ENCODE measurements around the gene TCF7L2.

The TCF7L2 gene

GRCh38 chr10:113128450-113129070 lies 178.5 kb downstream of the TCF7L2 start:
- DNase-seq = no peak

- no peak for DNase-seq
Measured at GRCh38 chr10:113129117-113129516, 179.1 kb downstream of the TCF7L2 start.

GRCh38 chr10:113130014-113130641 lies 180.1 kb downstream of the TCF7L2 start:
- DNase-seq = no peak

- no peak for DNase-seq
Measured at GRCh38 chr10:113131613-113132261, 181.7 kb downstream of the TCF7L2 start.

- DNase-seq = no peak
Measured at GRCh38 chr10:113132591-113133121, 182.6 kb downstream of the TCF7L2 start.

- DNase-seq = no peak
Measured at GRCh38 chr10:113133497-113134115, 183.6 kb downstream of the TCF7L2 start.

GRCh38 chr10:113135025-113135424 lies 185.0 kb downstream of the TCF7L2 start:
- no peak for DNase-seq

GRCh38 chr10:113137941-113138685 lies 188.1 kb downstream of the TCF7L2 start:
- DNase-seq = no peak

- DNase-seq = no peak
Measured at GRCh38 chr10:113138937-113139585, 189.0 kb downstream of the TCF7L2 start.

GRCh38 chr10:113139699-113140098 lies 189.7 kb downstream of the TCF7L2 start:
- no peak for DNase-seq

- DNase-seq = no peak
Measured at GRCh38 chr10:113140143-113141011, 190.3 kb downstream of the TCF7L2 start.

GRCh38 chr10:113142601-113143362 lies 192.7 kb downstream of the TCF7L2 start:
- DNase-seq = peak; percentile 49

GRCh38 chr10:113144576-113144975 lies 194.5 kb downstream of the TCF7L2 start:
- no peak for DNase-seq

GRCh38 chr10:113148071-113148825 lies 198.2 kb downstream of the TCF7L2 start:
- DNase-seq = no peak

GRCh38 chr10:113148901-113149300 lies 198.9 kb downstream of the TCF7L2 start:
- DNase-seq = no peak

- no peak for DNase-seq
Measured at GRCh38 chr10:113149626-113150025, 199.6 kb downstream of the TCF7L2 start.

- DNase-seq = no peak
Measured at GRCh38 chr10:113151190-113151666, 201.2 kb downstream of the TCF7L2 start.

GRCh38 chr10:113153493-113154102 lies 203.6 kb downstream of the TCF7L2 start:
- DNase-seq = no peak

- no peak for DNase-seq
Measured at GRCh38 chr10:113157441-113157840, 207.4 kb downstream of the TCF7L2 start.
